Fibroblast of lung (primary cell): ENCODE data around the gene SLC44A4.

Experiments used
- CTCF ChIP-seq, 2 donors: IDR thresholded peaks in 1 of 2; conservative IDR thresholded peaks in 1 of 2; 1 replicate in 1 of 2; 2 replicates in 1 of 2; pipeline ENCODE4 v1.5.1; 2011 to 2012; ENCODE audit warnings: low read length in 2 of 2, control low read depth in 1 of 2, inconsistent platforms in 1 of 2, low read depth in 1 of 2, mild to moderate bottlenecking in 1 of 2
- EZH2 ChIP-seq: IDR thresholded peaks from 2 replicates; pipeline ENCODE4 v1.5.1; 2012; ENCODE audit warnings: low read length, control low read depth, mild to moderate bottlenecking; ENCODE audit errors: missing control alignments

GRCh38 chr6:31860349-31860748, 18.4 kb downstream of the SLC44A4 start:
- TF ChIP-seq CTCF (conservative IDR thresholded peaks at IDR 0.05 in 1 of 2, IDR thresholded peaks at IDR 0.05 in 1 of 2; ENCODE audit: low read depth in 1 of 2, low read length in 2 of 2): no peak
- no peak for TF ChIP-seq EZH2
